Measurements from ENCODE around the gene EID1.

The EID1 gene

DNA sequence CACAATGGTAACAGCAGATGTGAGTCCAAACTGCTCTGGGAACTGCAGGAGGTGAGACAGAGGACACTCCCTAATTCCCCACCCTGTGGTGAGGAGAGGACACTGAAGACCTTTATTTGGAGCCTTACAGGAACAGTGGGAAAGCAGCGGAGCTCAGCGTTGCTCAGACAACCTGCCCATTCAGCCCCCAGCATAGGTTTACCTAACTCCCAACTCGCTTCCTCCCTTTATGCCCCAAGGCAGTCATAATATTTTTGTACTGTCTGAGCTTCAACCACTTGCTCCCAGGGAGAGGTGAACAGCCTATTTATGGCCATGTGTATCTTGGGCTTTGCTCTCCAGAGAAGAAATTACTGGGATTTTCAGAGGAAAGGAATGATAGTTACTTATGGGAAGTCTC lies 51.7 kb downstream of the EID1 start:
- Histone ChIP-seq H2BK5ac (ENCODE audit: low read length) (no peak overlapping the region), H3K4ac (ENCODE audit: low read length) (no peak overlapping the region), H3K27me3 (ENCODE audit: control insufficient read depth in 3 of 3, insufficient read depth in 3 of 3, low read depth in 1 of 3, low read length in 3 of 3) (no peaks in the 10 kb centered on the region), H3K9ac (ENCODE audit: low read depth, low read length, poor library complexity) (no peak overlapping the region), H4K8ac (ENCODE audit: low read depth, low read length) (no peak overlapping the region), H3K79me1 (ENCODE audit: low read depth, low read length) (no peaks in the 10 kb centered on the region), H3K14ac (ENCODE audit: low read length) (no peak overlapping the region), H2BK12ac (ENCODE audit: low read length) (no peak overlapping the region), H3K23ac (ENCODE audit: low read depth, low read length, poor library complexity) (no peak overlapping the region), H2BK15ac (ENCODE audit: low read length) (no peak overlapping the region), H3K4me3 (ENCODE audit: low read length in 2 of 2) (no peak overlapping the region), H3K27ac (replicated peaks; ENCODE audit: low read length) (no peak overlapping the region), H3K9me3 (replicated peaks in 1 of 2; ENCODE audit: control insufficient read depth in 2 of 2, insufficient read depth in 1 of 2, low read depth in 1 of 2, low read length in 2 of 2) (no peaks in the 10 kb centered on the region), H2BK120ac (ENCODE audit: low read depth, low read length) (no peak overlapping the region), H4K91ac (ENCODE audit: low read depth, low read length, poor library complexity) (no peak overlapping the region), H3K36me3 (replicated peaks in 1 of 2; ENCODE audit: control insufficient read depth in 2 of 2, insufficient read depth in 2 of 2, low read length in 2 of 2) (no peaks in the 10 kb centered on the region), H3K18ac (ENCODE audit: low read length) (no peak overlapping the region), H2AK5ac (ENCODE audit: low read depth, low read length) (no peak overlapping the region), H2AFZ (ENCODE audit: low read length) (no peak overlapping the region), H3K4me2 (ENCODE audit: insufficient read depth, low read length, poor library complexity, severe bottlenecking) (no peak overlapping the region), H3K4me1 (ENCODE audit: control insufficient read depth in 2 of 2, insufficient read depth in 1 of 2, low read depth in 1 of 2, low read length in 2 of 2) (peaks cover 0 to 4% of the 10 kb centered on the region in 2 donors)
- DNase-seq (ENCODE audit: low spot score), result no peak
- WGBS, 2 donors (ENCODE audit: extremely low coverage in 2 of 2, insufficient read length in 2 of 2, insufficient replicate concordance in 1 of 2), result no CpG with 5 or more reads among the region's 3 CpGs
